Karpas-422 (cell line): ENCODE data around the gene NDEL1. TPM values are rescaled to one million over a fixed set of nuclear protein-coding genes. Genes with fewer than 3 reads are reported as not detected.

Experiments
- DNase-seq: peaks from one replicate; pipeline ENCODE4 v3.0.0-alpha.2; 2015
- H2AFZ ChIP-seq: fragments of 200-600 bp; sonication (generic); 2 replicates; pipeline ENCODE4 v1.6.1; 2014; ENCODE audit warnings: antibody characterized with exemption, low read length, mixed read lengths
- H3K27ac ChIP-seq: fragments of 200-600 bp; sonication (generic); 2 replicates; pipeline ENCODE4 v1.5.1; 2014; ENCODE audit warnings: mild to moderate bottlenecking, low read length, moderate library complexity
- H3K27me3 ChIP-seq: fragments of 200-600 bp; sonication (generic); 2 replicates; pipeline ENCODE4 v1.6.1; 2014; ENCODE audit warnings: low read length, mixed read lengths
- H3K36me3 ChIP-seq: fragments of 200-600 bp; sonication (generic); 2 replicates; pipeline ENCODE4 v1.6.1; 2014; ENCODE audit warnings: low read length, mixed read lengths; ENCODE audit not compliant: insufficient read depth
- H3K4me1 ChIP-seq: fragments of 200-600 bp; sonication (generic); 2 replicates; pipeline ENCODE4 v1.6.1; 2014; ENCODE audit warnings: mild to moderate bottlenecking, low read length, mixed read lengths
- H3K4me2 ChIP-seq: fragments of 200-600 bp; sonication (generic); 2 replicates; pipeline ENCODE4 v1.6.1; 2014; ENCODE audit warnings: low read length, low read depth, mild to moderate bottlenecking; ENCODE audit not compliant: poor library complexity, severe bottlenecking
- H3K4me3 ChIP-seq: fragments of 200-600 bp; sonication (generic); 2 replicates; pipeline ENCODE4 v1.5.1; 2014; ENCODE audit warnings: mild to moderate bottlenecking, antibody characterized with exemption, low read length, mixed read lengths
- H3K79me2 ChIP-seq: fragments of 200-600 bp; sonication (generic); 2 replicates; pipeline ENCODE4 v1.6.1; 2014; ENCODE audit warnings: mild to moderate bottlenecking, low read length, mixed read lengths
- H3K9ac ChIP-seq: fragments of 200-600 bp; sonication (generic); 2 replicates; pipeline ENCODE4 v1.6.0; 2014; ENCODE audit warnings: low read length
- H3K9me2 ChIP-seq: fragments of 200-600 bp; sonication (generic), shearing (Covaris generic); replicated peaks from 2 replicates; pipeline ENCODE4 v1.6.0; 2014; ENCODE audit warnings: mild to moderate bottlenecking, low read length, moderate library complexity; ENCODE audit not compliant: insufficient read depth
- H3K9me3 ChIP-seq: fragments of 300-700, 200-600 bp; sonication (generic); 2 replicates; pipeline ENCODE4 v1.6.1; 2014; ENCODE audit warnings: low read length, mixed read lengths
- H4K20me1 ChIP-seq: fragments of 200-600 bp; sonication (generic); 2 replicates; pipeline ENCODE4 v1.6.1; 2014; ENCODE audit warnings: mild to moderate bottlenecking, antibody characterized with exemption, low read length, low read depth; ENCODE audit not compliant: insufficient read depth
- total RNA-seq: library from RNA; depleted of rRNA; stranded (reverse); fragments of >200 nt; shearing (Covaris generic); gene quantifications from 2 replicates; pipeline ENCODE4 v1.2.3, GENCODE V29; 2014; ENCODE audit warnings: low replicate concordance

The NDEL1 gene
- total RNA-seq, 1 experiment from 2014 or later, result 48.6 TPM

GRCh38 chr17:8494506-8495111 lies 58.9 kb downstream of the NDEL1 start:
- Histone ChIP-seq H3K4me2 (no peak overlapping the region), H3K9me3 (no peaks in the 10 kb centered on the region), H3K9me2 (no peaks in the 10 kb centered on the region), H3K4me1 (peaks cover 2% of the 10 kb centered on the region; the same call in 1 of the 2 replicates), H3K4me3 (no peak overlapping the region), H3K27me3 (no peaks in the 10 kb centered on the region), H3K79me2 (no peaks in the 10 kb centered on the region), H3K36me3 (no peaks in the 10 kb centered on the region), H3K27ac (no peak overlapping the region), H4K20me1 (no peaks in the 10 kb centered on the region), H2AFZ (no peak overlapping the region), H3K9ac (no peak overlapping the region)
- DNase-seq, result no peak

DNA sequence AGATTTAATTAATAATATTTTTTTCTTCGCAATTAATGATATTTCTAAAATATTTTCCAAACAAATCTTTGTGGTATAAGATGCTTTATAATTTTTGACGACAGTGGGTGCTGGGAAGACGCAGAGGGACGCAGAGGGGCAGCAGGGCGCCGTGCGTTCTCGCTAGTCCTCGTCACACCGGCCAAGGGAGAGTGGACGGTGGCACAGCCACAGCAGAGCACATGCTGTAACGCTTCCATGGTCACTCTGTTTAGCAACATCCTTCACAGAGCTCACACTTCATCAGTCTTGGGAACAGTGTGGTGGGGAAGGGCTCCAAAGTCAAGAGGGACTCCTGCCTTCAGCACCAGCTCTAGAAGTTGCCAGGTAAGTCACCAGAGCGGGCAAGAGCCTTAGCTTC lies 60.4 kb downstream of the NDEL1 start:
- H3K4me2 ChIP-seq, result no peak overlapping the region
- H3K9me2 ChIP-seq, result no peaks in the 10 kb centered on the region
- peaks cover 2% of the 10 kb centered on the region; the same call in 1 of the 2 replicates for H3K4me1 ChIP-seq
- no peaks in the 10 kb centered on the region for H3K79me2 ChIP-seq
- H3K9me3 ChIP-seq, result no peaks in the 10 kb centered on the region
- peak; percentile 20 for DNase-seq
- no peaks in the 10 kb centered on the region for H3K27me3 ChIP-seq
- H3K27ac ChIP-seq, result no peak overlapping the region
- H3K36me3 ChIP-seq, result no peaks in the 10 kb centered on the region
- no peaks in the 10 kb centered on the region for H4K20me1 ChIP-seq
- no peak overlapping the region for H3K9ac ChIP-seq
- H2AFZ ChIP-seq, result no peak overlapping the region
- no peak overlapping the region for H3K4me3 ChIP-seq

- no peaks in the 10 kb centered on the region for H3K36me3 ChIP-seq
- no peak overlapping the region for H3K4me2 ChIP-seq
Observed at GRCh38 chr17:8499171-8499570, 63.5 kb downstream of the NDEL1 start.

DNA sequence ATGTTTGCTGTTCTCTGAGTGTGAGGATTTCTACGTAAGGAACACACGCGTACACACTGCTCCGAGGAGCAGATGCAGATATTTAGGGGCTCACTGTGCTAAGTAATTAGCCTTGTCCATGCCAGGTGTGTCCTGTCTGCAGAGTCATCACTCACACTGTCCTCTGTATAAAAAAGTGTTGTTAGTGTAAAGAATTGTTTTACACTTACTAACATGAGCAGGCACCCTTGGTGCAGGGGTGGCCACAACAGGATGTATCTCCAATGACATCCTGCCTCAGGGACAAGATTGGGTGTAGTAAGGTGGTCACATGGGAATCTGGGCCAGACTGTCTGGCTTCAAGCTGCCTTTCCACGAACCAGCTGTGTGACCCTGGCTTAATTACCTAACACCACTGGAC lies 63.9 kb downstream of the NDEL1 start:
- H3K4me3 ChIP-seq, result no peak overlapping the region
- no peak overlapping the region for H2AFZ ChIP-seq
- H3K9me3 ChIP-seq, result no peaks in the 10 kb centered on the region
- no peaks in the 10 kb centered on the region for H3K9me2 ChIP-seq
- H4K20me1 ChIP-seq, result no peaks in the 10 kb centered on the region
- no peak overlapping the region for H3K27ac ChIP-seq
- H3K27me3 ChIP-seq, result no peaks in the 10 kb centered on the region
- no peak for DNase-seq
- peaks cover 2% of the 10 kb centered on the region; the same call in 1 of the 2 replicates for H3K4me1 ChIP-seq
- H3K4me2 ChIP-seq, result no peak overlapping the region
- no peaks in the 10 kb centered on the region for H3K79me2 ChIP-seq
- no peaks in the 10 kb centered on the region for H3K36me3 ChIP-seq
- H3K9ac ChIP-seq, result no peak overlapping the region

More at GRCh38 chr17:8499171-8499570, 63.5 kb downstream of the NDEL1 start:
- no peaks in the 10 kb centered on the region for H4K20me1 ChIP-seq
- H3K79me2 ChIP-seq, result no peaks in the 10 kb centered on the region
- no peak overlapping the region for H2AFZ ChIP-seq
- no peaks in the 10 kb centered on the region for H3K9me2 ChIP-seq
- no peaks in the 10 kb centered on the region for H3K27me3 ChIP-seq
- no peak overlapping the region for H3K4me3 ChIP-seq
- DNase-seq, result no peak
- no peaks in the 10 kb centered on the region for H3K9me3 ChIP-seq
- no peak overlapping the region for H3K27ac ChIP-seq
- H3K9ac ChIP-seq, result no peak overlapping the region
- peaks cover 2% of the 10 kb centered on the region; the same call in 1 of the 2 replicates for H3K4me1 ChIP-seq

GRCh38 chr17:8500609-8501008 lies 64.9 kb downstream of the NDEL1 start:
- H2AFZ ChIP-seq, result no peak overlapping the region
- no peak overlapping the region for H3K4me2 ChIP-seq
- no peak overlapping the region for H3K27ac ChIP-seq
- no peaks in the 10 kb centered on the region for H3K9me3 ChIP-seq
- H4K20me1 ChIP-seq, result no peaks in the 10 kb centered on the region
- H3K4me3 ChIP-seq, result no peak overlapping the region
- no peaks in the 10 kb centered on the region for H3K79me2 ChIP-seq
- no peaks in the 10 kb centered on the region for H3K36me3 ChIP-seq
- DNase-seq, result no peak
- H3K4me1 ChIP-seq, result peaks cover 2% of the 10 kb centered on the region; the same call in 1 of the 2 replicates
- no peaks in the 10 kb centered on the region for H3K9me2 ChIP-seq
- no peaks in the 10 kb centered on the region for H3K27me3 ChIP-seq
- H3K9ac ChIP-seq, result no peak overlapping the region

- Histone ChIP-seq H2AFZ (no peak overlapping the region), H3K79me2 (no peaks in the 10 kb centered on the region), H3K4me1 (peaks cover 2% of the 10 kb centered on the region; the same call in 1 of the 2 replicates), H3K4me2 (no peak overlapping the region), H3K9me2 (no peaks in the 10 kb centered on the region), H3K9ac (no peak overlapping the region), H3K36me3 (no peaks in the 10 kb centered on the region), H3K9me3 (no peaks in the 10 kb centered on the region), H3K27ac (no peak overlapping the region), H3K27me3 (no peaks in the 10 kb centered on the region), H4K20me1 (no peaks in the 10 kb centered on the region), H3K4me3 (no peak overlapping the region)
- no peak for DNase-seq
Observed at GRCh38 chr17:8502126-8502525, 66.4 kb downstream of the NDEL1 start.

GRCh38 chr17:8503368-8503767 lies 67.7 kb downstream of the NDEL1 start:
- no peaks in the 10 kb centered on the region for H3K9me2 ChIP-seq
- no peak overlapping the region for H3K4me3 ChIP-seq
- no peaks in the 10 kb centered on the region for H3K4me1 ChIP-seq
- H4K20me1 ChIP-seq, result no peaks in the 10 kb centered on the region
- H3K36me3 ChIP-seq, result no peaks in the 10 kb centered on the region
- H2AFZ ChIP-seq, result no peak overlapping the region
- DNase-seq, result no peak
- H3K27me3 ChIP-seq, result no peaks in the 10 kb centered on the region
- no peak overlapping the region for H3K4me2 ChIP-seq
- H3K9ac ChIP-seq, result no peak overlapping the region
- no peaks in the 10 kb centered on the region for H3K9me3 ChIP-seq
- H3K79me2 ChIP-seq, result no peaks in the 10 kb centered on the region
- no peak overlapping the region for H3K27ac ChIP-seq

GRCh38 chr17:8503807-8504206 lies 68.1 kb downstream of the NDEL1 start:
- H3K27me3 ChIP-seq, result no peaks in the 10 kb centered on the region
- H3K4me3 ChIP-seq, result no peak overlapping the region
- no peak overlapping the region for H3K9ac ChIP-seq
- no peak overlapping the region for H3K27ac ChIP-seq
- H3K4me2 ChIP-seq, result no peak overlapping the region
- H3K9me3 ChIP-seq, result no peaks in the 10 kb centered on the region
- no peaks in the 10 kb centered on the region for H3K36me3 ChIP-seq
- no peaks in the 10 kb centered on the region for H3K9me2 ChIP-seq
- H3K79me2 ChIP-seq, result no peaks in the 10 kb centered on the region
- DNase-seq, result no peak
- no peak overlapping the region for H2AFZ ChIP-seq
- no peaks in the 10 kb centered on the region for H3K4me1 ChIP-seq
- no peaks in the 10 kb centered on the region for H4K20me1 ChIP-seq
